GM18511 (cell line): ENCODE data around the gene INTS3.

Experiments
- ATAC-seq: cut with Tn5 transposase; IDR thresholded peaks from one replicate; pipeline ENCODE4 v1.9.1; 2021; ENCODE audit warnings: mild to moderate bottlenecking, moderate library complexity; ENCODE audit not compliant: unreplicated experiment

INTS3 gene, protein sequence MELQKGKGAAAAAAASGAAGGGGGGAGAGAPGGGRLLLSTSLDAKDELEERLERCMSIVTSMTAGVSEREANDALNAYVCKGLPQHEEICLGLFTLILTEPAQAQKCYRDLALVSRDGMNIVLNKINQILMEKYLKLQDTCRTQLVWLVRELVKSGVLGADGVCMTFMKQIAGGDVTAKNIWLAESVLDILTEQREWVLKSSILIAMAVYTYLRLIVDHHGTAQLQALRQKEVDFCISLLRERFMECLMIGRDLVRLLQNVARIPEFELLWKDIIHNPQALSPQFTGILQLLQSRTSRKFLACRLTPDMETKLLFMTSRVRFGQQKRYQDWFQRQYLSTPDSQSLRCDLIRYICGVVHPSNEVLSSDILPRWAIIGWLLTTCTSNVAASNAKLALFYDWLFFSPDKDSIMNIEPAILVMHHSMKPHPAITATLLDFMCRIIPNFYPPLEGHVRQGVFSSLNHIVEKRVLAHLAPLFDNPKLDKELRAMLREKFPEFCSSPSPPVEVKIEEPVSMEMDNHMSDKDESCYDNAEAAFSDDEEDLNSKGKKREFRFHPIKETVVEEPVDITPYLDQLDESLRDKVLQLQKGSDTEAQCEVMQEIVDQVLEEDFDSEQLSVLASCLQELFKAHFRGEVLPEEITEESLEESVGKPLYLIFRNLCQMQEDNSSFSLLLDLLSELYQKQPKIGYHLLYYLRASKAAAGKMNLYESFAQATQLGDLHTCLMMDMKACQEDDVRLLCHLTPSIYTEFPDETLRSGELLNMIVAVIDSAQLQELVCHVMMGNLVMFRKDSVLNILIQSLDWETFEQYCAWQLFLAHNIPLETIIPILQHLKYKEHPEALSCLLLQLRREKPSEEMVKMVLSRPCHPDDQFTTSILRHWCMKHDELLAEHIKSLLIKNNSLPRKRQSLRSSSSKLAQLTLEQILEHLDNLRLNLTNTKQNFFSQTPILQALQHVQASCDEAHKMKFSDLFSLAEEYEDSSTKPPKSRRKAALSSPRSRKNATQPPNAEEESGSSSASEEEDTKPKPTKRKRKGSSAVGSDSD

GRCh38 chr1:153727463-153728304 is at the start of gene INTS3:
TSS of gene INTS3 (plus strand) at chr1:153728050. CDS start at chr1:153728635, 585 bp downstream.
- peak; percentile 95 for ATAC-seq

GRCh38 chr1:153678519-153679336 is 49.1 kb upstream of the INTS3 start, which contains the start of gene NPR1:
TSS of gene NPR1 (plus strand) at chr1:153678688. CDS start at chr1:153679109, 421 bp downstream.
- no peak for ATAC-seq

GRCh38 chr1:153679337-153680119 is 48.3 kb upstream of the INTS3 start:
- no peak for ATAC-seq

DNA sequence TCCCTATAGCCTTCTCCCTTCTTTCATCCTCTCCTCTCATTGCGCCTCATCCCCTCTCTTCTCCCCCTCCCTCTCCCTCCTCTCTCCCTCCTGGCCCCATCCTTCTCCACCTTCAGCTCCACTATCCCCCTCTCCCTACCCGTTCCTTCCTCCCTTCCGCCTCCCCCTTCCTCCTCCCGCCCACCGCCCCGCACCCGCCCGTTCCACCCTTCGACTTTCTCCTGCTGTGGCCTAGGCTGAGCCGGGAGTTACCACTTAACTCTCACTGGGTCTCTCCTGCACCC is 47.8 kb upstream of the INTS3 start:
- ATAC-seq, result no peak

- ATAC-seq, result no peak
These were observed 45.1 kb upstream of the INTS3 start for GRCh38 chr1:153682730-153683129.

GRCh38 chr1:153683854-153684253 is 44.0 kb upstream of the INTS3 start:
- no peak for ATAC-seq

DNA sequence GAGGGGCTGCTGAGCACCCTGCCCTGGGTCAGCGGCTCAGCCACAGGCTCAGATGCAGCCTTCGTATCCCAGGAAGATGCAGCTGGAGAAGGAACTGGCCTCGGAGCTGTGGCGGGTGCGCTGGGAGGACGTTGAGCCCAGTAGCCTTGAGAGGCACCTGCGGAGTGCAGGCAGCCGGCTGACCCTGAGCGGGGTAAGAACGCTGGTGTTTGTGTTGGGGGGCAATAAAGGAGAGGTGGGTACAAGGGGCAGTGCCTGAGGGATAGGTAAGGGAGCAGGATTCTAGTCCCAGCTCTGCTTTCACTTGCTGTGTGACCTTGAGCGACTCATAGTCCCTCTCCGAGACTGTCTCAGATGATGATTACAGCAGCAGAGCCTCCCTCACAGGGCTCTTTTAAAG is 43.0 kb upstream of the INTS3 start:
- ATAC-seq, result no peak

DNA sequence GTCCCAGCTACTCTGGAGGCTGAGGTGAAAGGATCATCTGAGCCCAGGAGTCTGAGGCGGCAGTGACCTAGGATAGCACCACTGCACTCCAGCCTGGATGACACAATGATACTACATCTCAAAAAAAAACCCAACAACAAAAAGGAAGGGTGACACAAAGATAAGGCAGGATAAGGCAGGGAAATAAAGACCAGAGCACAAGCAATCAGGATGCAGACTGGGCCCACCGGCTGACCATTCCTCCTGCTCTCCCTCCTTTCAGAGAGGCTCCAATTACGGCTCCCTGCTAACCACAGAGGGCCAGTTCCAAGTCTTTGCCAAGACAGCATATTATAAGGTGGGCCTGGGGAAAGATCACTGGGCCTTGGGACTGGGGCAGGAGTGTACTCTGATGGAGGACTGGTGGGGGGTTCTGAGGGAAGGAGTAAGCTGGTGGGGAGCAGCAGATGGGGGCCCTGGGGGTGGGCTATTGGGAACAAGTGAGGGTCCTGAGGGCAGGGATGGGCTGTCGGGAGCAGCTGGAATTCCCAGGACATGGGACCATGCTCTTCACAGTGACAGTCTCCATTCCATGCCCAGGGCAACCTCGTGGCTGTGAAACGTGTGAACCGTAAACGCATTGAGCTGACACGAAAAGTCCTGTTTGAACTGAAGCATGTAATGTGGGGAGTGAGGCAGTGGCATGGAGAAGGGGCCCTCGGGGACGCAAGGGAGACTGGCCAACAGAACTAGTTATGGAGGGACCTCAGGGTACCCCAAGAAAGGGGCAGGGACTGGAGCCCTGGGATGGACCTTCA is 42.1 kb upstream of the INTS3 start:
- ATAC-seq, result no peak

- no peak for ATAC-seq
These were observed 40.3 kb upstream of the INTS3 start for GRCh38 chr1:153687346-153688125.

GRCh38 chr1:153688276-153688675 is 39.6 kb upstream of the INTS3 start:
- no peak for ATAC-seq

- ATAC-seq, result no peak
These were observed 39.0 kb upstream of the INTS3 start for GRCh38 chr1:153688736-153689328.

- ATAC-seq, result no peak
These were observed 34.4 kb upstream of the INTS3 start for GRCh38 chr1:153693466-153693865.

DNA sequence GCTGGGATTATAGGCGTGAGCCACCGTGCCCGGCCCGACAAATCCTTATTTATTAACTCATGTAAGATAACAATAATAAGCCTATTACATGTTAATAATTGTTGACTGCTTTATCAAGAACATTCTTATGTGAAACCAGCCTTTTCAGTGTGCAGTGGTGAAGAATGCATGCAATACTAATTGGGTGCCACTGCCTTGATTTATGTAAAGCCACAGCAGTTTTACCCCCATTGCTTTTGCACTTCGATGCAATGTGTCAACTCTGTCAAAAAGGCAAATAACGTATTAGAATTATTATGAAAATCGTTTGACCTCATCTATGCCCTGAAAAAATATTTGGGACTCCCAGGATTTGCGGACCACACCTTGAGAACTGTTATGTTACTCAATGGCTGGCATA is 31.1 kb upstream of the INTS3 start:
- ATAC-seq, result no peak

DNA sequence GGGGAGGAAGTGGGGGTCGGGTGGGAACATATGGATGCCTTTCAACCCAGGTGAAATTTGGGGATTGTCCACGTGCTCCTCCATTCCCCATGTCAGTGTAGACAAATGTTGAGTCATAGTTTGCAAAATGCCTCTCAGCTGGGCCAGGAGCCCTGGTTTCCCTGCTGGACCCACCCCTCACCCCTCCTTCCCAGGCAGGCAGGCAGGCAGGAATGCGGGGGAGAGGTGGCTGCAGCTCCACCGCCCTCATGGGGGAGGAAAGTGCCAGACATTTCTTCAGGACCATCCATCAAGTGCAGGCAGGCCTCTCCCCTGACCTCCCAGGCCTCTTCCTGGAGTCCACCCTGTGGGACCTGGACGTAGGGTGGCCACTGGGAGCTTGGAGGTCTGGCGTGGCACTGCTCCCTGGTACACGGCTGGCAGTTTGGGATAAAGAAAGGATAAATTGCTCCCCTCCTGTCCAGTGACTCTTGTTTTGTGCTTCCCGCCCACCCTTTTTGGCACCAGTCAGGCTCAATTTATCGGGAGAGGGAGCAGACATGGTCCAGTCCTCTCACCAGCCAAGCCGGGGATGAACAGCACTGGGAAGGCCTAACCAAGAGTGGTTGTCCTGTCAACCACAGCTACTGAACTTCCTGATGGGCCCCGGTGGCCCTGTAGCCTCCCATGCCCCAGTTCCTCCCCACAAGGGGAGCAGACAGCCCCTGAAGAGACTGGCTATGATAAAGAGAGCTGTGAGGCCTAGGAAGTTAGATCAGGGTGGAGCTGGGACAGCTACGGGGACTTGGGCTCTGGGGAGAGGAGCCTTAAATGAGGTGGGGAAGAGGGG is 30.4 kb upstream of the INTS3 start:
- no peak for ATAC-seq

- ATAC-seq, result no peak
These were observed 29.6 kb upstream of the INTS3 start for GRCh38 chr1:153698020-153698922.
